Stimulated activated CD4-positive, alpha-beta T cell treated with anti-CD3 and anti-CD28 coated beads, Interleukin-15, amount 100 ng/mL, for 48 hours (primary cell): Measurements from ENCODE around the gene EFCAB5.
"Not testable (repeated sequence)": the region's sequence is repeated elsewhere in the genome, so short reads cannot be mapped to it uniquely, and the experiment has no call there.

ENCODE experiments used
- DNase-seq, 2 donors: peaks; one replicate each; pipeline ENCODE4 v3.0.0-alpha.2; 2020; ENCODE audit warnings: low read depth in 2 of 2

The EFCAB5 gene

GRCh38 chr17:29935909-29936308, 5.5 kb upstream of the EFCAB5 start:
- DNase-seq, result not testable (repeated sequence)

- DNase-seq, result no peak
Measured at GRCh38 chr17:29936724-29937123, 4.7 kb upstream of the EFCAB5 start.

GRCh38 chr17:29945281-29945680, 3.8 kb downstream of the EFCAB5 start:
- no peak for DNase-seq

GRCh38 chr17:29948448-29949215, 7.2 kb downstream of the EFCAB5 start:
- DNase-seq, result no peak

- DNase-seq, result no peak
Measured at GRCh38 chr17:29949696-29950095, 8.3 kb downstream of the EFCAB5 start.

- no peak for DNase-seq
Measured at GRCh38 chr17:29954405-29954804, 13.0 kb downstream of the EFCAB5 start.

- DNase-seq, result no peak
Measured at GRCh38 chr17:29956225-29956624, 14.8 kb downstream of the EFCAB5 start.

- not testable (repeated sequence) for DNase-seq
Measured at GRCh38 chr17:29957488-29957887, 16.1 kb downstream of the EFCAB5 start.

- no peak for DNase-seq
Measured at GRCh38 chr17:29958947-29959657, 17.7 kb downstream of the EFCAB5 start.

- DNase-seq, result no peak
Measured at GRCh38 chr17:29959658-29960337, 18.4 kb downstream of the EFCAB5 start.

- DNase-seq, result no peak
Measured at GRCh38 chr17:29962656-29963055, 21.2 kb downstream of the EFCAB5 start.

- DNase-seq, result no peak
Measured at GRCh38 chr17:29968271-29968670, 26.8 kb downstream of the EFCAB5 start.

- DNase-seq, result no peak
Measured at GRCh38 chr17:29972277-29972676, 30.8 kb downstream of the EFCAB5 start.

GRCh38 chr17:29973005-29973404, 31.6 kb downstream of the EFCAB5 start:
- no peak for DNase-seq

GRCh38 chr17:29977836-29978235, 36.4 kb downstream of the EFCAB5 start:
- DNase-seq, result no peak

- no peak for DNase-seq
Measured at GRCh38 chr17:29980261-29980660, 38.8 kb downstream of the EFCAB5 start.

GRCh38 chr17:29982991-29983653, 41.7 kb downstream of the EFCAB5 start:
- DNase-seq, result no peak

- no peak for DNase-seq
Measured at GRCh38 chr17:29996458-29996857, 55.0 kb downstream of the EFCAB5 start.

GRCh38 chr17:30000001-30000754, 58.7 kb downstream of the EFCAB5 start:
- DNase-seq, result no peak

- DNase-seq, result no peak
Measured at GRCh38 chr17:30000755-30001257, 59.4 kb downstream of the EFCAB5 start.

GRCh38 chr17:30002088-30002487, 60.7 kb downstream of the EFCAB5 start:
- DNase-seq, result no peak
